ENCODE results near the gene ZNF786.

Gene ZNF786

DNA sequence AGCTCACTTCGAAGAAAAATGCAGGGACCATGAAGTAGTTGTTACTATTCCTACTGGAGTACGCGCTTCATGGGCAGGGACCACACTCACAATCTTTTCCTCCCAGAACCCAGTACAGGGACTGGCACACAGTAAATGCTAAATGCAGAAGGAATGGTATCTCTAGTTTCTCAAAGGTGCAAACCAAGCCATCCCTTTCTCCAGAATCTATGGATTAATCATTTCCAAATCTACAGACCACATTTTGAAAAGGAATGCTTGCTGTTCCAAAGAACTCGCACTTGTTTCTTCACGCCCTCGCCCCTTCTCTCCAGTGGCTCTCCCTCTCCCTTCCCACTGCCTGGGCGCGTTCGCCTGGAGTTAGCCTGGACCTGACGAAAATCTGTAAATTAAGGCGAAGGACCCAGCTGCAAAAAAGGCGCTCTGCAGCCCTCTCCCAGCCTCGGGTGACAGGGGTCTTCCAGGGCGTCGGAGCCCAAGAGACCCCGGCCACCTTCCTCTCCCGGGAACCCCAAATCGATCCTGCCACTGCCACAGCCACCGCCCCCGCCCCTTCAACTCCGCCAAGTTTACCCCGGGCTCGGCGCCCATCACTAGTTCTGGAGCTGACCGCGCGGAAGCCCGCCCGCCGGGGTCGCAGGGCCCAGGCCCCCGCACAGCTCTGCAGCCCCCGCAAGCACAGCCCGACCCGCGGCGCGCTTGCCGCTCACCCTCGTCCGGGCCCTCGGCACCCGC is 62.7 kb downstream of the ZNF786 start:
- no peak for DNase-seq

DNA sequence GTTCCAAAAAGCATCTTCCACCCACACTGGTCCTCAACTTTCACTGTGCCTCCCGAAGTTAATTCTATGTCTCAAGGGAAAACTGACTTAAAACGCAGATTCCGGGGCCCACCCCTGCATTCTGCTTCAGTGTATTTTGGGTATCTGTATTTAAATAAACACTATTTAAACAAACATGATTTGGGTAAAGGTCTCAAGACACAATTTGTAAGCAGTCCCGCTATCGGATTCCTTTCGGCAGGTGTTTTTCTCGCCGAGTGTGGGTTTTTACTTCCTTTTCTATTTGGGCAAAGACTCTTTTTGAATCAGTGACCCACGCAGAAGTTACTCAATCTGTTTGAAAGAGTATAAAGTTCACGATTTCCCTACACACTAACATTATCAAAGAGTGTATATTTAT is 63.5 kb downstream of the ZNF786 start:
- DNase-seq = peak; percentile 10

- DNase-seq = no peak
These were observed 66.9 kb downstream of the ZNF786 start for GRCh38 chr7:149023662-149024061.

GRCh38 chr7:149022756-149023360 is 67.7 kb downstream of the ZNF786 start:
- DNase-seq = no peak

- no peak for DNase-seq
These were observed 68.8 kb downstream of the ZNF786 start for GRCh38 chr7:149021725-149022062.

DNA sequence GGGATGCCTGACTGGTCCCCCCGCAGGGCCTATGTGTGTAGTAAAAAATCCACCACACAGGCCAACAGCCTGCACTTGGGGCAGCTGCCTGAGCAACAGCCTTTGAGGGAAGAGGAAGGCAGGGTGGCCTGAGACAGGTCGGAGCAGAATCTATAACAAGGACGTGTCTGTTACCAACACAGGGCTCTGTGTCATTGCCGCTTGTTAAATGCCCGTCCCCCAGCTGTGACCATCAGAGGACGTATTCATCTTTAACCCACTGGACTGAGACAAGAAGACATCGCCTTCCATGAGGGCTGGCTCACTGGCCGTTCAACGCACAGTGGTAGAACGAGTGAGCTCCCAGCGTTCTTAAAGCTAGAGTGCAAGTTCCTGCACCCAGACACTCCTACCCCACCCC is 70.0 kb downstream of the ZNF786 start:
- DNase-seq = no peak
